Sigmoid colon (tissue), 4 donors: ENCODE measurements around the gene HECTD4.

ENCODE experiments used
- POLR2A ChIP-seq, 2 donors: fragments of 450-650 bp; IDR thresholded peaks; one replicate each; pipeline ENCODE4 v1.6.1; 2016; ENCODE audit warnings: antibody characterized with exemption in 2 of 2, mild to moderate bottlenecking in 2 of 2, moderate library complexity in 2 of 2
- POLR2AphosphoS5 ChIP-seq, 4 donors: sonication (generic); formaldehyde crosslinking; IDR thresholded peaks; one replicate each; pipeline ENCODE4 v1.6.1; 2017; ENCODE audit warnings: antibody characterized with exemption in 4 of 4

DNA sequence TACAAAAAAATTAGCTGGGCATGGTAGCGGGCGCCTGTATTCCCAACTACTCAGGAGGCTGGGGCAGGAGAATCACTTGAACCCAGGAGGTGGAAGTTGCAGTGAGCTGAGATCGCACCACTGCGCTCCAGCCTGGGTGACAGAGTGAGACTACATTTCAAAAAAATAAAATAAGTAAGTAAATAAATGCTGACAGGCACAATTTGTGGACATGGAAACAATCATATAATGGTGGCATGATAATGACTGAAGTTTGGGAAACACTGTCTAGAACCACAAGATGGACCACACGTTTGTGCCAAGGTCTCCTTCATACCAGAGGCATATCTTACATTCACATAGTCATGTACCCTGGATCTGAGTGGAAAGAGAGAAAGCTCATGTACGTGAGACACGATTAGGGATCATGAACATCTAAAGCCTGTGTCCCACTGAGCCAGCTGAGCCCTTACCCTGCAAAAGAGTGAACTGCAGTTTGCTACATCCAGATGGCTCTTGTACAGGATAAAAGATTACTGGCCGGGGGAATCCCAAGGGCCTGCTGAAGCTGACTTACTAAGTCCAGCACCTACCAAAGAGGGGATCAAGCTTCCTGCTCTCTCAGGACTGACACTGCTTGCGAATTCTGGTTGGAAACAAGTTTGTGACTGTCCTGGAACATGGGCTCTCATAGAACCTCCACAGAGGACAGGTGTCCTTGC, 194.0 kb downstream of the HECTD4 start:
- TF ChIP-seq POLR2A (IDR thresholded peaks at IDR 0.05): no peak
- TF ChIP-seq POLR2AphosphoS5 (IDR thresholded peaks at IDR 0.05): no peak
